ENCODE results near the gene PPT2.

Gene PPT2

GRCh38 chr6:32153564-32154513 is at the start of gene PPT2:
PPT2 (plus strand) TSS chr6:32154141; CDS start chr6:32154595, 454 bp downstream.
- DNase-seq, result peak; percentile 83

DNA sequence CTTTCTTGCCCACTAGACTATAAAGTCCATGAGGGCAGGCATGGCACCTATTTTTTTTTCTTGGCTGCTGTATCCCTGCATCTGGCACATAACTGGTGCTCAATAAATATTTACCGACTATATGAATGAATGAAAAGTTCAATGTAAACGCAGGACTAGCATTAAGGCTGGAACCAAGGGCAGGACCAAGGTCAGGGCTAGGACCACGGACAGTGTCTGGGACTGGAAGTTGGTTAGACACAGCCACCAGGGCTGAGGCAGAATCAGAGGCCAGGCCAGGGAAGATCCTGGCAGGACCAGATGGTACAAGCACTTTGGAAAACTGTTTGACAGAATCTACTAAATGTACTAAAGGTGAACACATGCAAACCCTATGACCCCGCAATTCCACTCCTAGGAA is 48.5 kb upstream of the PPT2 start:
- DNase-seq, result no peak

DNA sequence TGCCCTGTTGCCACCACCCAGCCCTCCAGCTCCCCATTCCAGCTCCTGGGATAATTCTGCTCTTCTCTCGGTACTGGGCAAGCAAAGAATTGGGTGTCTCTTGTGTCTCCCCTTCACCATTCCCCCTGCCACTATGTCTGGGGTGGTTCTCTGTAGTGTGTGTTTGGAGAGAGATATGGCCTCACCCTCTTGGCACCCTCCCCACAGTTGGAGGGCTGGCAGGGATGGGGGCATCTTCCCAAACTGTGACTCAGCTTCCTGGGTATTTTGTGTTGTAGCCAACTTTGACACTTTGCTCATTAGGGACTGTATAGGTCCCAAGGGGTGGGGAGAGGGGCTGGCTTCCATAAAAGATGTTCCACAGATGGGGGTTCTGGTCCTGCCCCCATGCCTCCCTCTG is 46.5 kb upstream of the PPT2 start:
- DNase-seq, result no peak

DNA sequence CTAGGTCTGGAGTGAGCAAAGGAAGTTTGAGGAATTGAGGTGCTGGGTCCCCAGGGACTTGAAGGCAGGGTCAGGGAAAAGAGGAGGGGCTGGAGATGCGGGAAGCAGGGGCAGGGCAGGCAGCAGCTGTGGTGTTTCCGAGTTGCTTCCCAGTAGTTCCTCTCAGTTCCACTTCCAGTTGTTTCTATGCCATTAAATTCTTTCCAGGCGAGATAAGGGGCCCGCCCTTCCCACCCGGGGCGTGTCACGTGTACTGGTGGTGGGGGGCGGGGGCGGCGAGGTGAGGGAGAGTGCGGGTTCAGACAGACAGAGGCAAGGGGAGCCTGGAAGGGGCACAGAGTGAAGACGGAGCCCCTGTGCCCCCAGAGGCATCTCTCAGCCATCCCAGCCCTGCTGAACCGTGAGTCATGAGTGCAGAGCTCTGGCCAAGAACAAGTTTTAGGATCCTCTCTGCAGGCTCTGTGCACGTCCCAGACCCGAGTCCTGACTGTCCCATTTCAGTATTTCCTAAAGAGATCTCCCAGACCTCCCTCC is 45.8 kb upstream of the PPT2 start:
- DNase-seq, result no peak

DNA sequence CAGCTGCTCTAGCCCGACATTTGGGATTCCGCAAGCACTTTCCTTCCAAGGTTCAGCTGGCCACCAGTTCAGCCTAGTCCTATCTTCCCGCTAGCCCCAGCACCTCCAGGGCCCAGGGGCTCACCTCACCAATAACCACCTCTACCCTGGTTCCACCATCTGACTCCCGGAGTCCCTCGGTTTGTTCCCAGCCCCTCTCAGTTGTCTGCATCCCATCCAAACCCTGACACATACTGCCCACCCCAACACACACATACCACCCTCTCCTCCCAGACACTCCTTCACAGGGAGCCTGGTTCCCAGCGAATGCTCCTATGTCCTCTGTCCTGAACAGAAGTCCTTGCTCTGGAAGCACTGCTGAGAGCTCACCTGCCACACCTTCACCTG is 45.2 kb upstream of the PPT2 start:
- DNase-seq, result no peak

GRCh38 chr6:32109114-32109764 is 44.7 kb upstream of the PPT2 start, which contains the start of gene TNXB:
TNXB (minus strand) TSS chr6:32109338; CDS start chr6:32098198, 11,140 bp downstream.
- DNase-seq, result no peak

GRCh38 chr6:32109765-32110160 is 44.2 kb upstream of the PPT2 start:
- no peak for DNase-seq

DNA sequence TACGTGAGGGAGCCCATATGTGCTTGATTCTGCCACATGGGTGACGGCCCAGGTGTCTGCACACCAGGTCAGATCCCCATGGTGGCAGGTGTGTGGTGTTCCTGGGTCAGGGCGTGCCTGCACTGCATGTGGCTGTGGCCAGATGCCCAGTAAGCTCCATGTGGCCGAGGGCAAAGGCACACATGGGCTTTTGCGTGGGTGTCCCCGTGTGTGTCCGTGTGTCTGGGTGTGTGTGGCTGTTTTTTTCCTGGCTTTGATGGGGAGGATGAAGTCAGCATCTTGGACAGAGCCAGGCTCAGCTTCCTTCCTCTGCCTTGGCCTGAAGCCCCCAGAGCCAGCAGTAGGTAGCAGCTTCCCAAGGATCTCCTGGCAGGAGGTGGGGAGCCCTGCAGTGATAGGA is 43.3 kb upstream of the PPT2 start:
- DNase-seq, result no peak

- DNase-seq, result no peak
These were observed 42.4 kb upstream of the PPT2 start for GRCh38 chr6:32111424-32112066.

GRCh38 chr6:32112431-32112980 is 41.4 kb upstream of the PPT2 start:
- DNase-seq, result no peak

DNA sequence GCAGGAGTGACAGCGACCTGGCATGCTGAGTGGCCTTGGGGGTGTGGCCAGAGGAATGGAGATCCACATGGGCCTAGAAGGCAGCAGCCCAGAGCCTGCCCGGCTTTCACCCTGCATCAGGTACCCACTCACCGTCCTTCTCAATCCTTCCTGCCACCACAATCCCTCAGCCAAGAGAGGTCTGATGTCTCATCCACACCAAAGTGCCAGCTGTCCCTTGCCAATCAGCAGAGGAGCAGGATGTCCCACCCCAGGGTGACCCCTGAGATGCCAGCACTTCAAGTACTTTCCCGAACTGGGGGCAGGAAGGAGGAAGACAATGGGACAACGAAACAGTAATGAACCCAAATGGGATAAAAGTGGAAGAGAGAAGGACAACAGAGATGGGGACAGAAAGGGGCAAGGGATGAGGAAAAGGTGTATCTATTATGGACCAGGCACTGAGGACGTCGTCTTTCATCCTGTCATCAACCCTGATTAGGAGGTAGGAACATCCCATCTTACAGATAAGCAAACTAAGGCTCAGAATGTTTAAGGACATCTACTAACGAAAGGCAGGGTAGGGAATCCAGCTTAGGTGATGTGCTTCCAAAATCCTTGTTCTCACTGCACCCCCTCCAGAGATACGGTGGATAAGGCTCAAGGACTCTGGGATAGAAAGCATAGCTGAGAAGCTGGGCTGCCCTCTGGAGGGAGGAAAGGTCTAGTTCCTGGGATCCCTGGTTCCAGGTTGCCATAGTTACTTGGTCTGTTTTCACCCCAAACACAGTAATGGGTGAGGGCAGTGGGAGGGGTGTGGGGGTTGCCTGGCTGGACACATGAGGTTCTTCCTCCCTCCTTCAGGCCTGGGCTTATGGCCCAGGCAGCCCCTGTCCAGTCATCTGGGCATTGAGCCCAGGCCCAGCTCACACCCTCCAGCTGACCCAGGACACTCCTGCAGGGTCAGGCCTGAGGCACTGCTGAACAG is 40.3 kb upstream of the PPT2 start:
- DNase-seq, result no peak

DNA sequence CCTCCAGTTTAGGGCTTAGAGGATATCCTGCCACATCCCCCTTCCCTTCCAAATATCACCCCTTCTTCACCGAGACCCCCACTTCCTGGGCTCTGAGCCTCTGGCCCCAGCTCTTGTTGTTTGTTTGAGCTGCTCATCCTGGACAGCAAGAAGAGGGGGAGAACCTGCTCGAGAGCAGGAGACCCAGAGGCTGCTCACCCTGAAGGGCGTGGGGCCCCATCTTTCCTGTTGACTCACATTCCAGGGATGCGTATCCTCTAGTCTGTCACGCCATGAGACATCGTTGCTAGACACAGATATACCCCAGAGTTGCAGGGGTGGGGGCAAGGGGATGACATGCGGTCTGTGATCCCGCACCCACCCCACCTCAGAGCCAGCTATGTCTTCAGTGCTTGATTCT is 39.1 kb upstream of the PPT2 start:
- DNase-seq, result no peak

- DNase-seq, result no peak
These were observed 38.3 kb upstream of the PPT2 start for GRCh38 chr6:32115623-32116022.

- no peak for DNase-seq
These were observed 37.3 kb upstream of the PPT2 start for GRCh38 chr6:32116674-32117073.

DNA sequence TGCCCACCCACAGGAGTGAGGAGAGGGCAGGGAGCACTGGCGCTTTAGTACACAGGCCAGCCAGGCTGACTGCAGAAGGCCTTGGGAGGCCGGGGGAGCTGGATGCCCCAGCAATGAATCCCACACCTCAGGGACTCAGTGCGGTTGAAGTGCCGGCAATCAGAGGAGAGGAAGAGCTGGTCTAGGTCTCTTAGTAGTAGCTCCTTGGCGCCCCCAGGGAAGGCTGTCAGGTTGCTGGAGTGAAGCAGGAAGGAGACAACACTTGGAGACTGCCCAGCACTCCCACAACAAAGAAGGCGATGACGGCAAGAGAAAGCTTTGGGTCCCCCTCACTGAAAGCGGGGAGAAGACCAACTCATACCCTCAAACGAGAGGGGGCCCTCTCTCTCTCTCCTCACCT is 36.5 kb upstream of the PPT2 start:
- no peak for DNase-seq

GRCh38 chr6:32118782-32119628 is 34.9 kb upstream of the PPT2 start:
- DNase-seq, result peak; percentile 51

DNA sequence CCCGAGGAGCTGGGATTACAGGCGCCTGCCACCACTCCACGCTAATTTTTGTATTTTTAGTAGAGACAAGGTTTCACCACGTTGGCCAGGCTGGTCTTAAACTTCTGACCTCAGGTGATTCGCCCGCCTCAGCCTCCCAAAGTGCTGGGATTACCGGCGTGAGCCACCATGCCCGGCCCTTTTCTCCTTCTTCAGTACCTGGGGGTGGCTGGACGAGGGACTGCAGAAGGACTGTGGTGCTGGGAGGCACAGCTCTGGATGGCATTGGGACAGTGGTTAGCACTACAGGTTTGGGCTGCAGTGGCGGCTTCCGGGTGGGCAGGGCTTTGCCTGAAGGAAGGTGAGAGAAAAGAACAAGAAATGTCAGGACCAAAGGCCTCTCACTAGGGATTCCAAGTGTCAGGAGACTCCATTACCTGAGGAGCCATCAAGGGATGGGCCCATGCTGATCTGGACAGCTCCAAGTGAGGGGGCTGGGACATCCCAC is 33.3 kb upstream of the PPT2 start:
- DNase-seq, result no peak

DNA sequence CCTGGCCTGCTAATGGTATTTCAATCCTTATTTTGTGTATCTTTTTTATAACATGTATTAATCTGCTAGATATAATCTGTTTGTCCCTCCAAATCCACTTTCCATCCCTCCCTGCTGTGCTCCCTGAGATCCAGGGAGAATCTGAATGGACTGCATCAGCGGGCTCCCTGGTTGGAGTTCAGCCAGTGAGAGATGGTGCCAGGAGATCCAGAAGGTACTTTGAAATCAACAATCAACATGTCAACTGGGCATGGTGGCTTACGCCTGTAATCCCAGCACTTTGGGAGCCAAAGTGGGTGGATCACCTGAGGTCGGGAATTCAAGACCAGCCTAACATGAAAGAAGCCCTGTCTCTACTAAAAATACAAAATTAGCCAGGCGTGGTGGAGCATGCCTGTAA is 30.3 kb upstream of the PPT2 start:
- no peak for DNase-seq

DNA sequence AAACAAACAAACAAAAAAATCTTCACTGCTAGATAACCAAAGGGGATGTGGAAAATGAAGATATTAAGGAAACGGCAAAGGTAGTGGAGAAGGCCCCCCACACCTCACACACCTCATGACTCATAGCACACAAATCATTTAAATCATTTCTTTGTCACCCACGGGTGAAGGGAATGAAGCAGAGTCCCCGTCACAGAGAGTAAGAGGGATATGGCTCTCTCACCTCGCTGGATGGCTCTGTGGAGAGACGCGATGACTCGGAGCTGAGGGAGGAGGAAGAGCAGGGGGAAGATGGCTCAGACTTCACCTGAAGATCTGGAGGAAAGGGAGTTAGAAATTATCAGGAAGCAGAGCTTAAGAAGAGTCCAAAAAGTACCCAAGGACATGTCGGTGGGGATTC is 27.1 kb upstream of the PPT2 start:
- no peak for DNase-seq

- DNase-seq, result no peak
These were observed 26.6 kb upstream of the PPT2 start for GRCh38 chr6:32127409-32127716.
